SK-N-SH treated with all-trans-retinoic acid at 6 μM for 48 hours (cell line): ENCODE data around the gene GRN.

Source experiments
- ATAC-seq: fragments of 200-7000 bp; cut with Tn5 transposase; 3 replicates; pipeline ENCODE4 v1.9.1; 2020; ENCODE audit warnings: mild to moderate bottlenecking, moderate library complexity
- ARNTL ChIP-seq: fragments of 450-650 bp; formaldehyde crosslinking; IDR thresholded peaks from 2 replicates; pipeline ENCODE4 v1.5.0; 2020; ENCODE audit warnings: low read depth, mild to moderate bottlenecking, moderate library complexity, borderline replicate concordance
- CREB5 ChIP-seq: fragments of 250-450 bp; sonication (Bioruptor Pico); IDR thresholded peaks from 2 replicates; pipeline ENCODE4 v1.5.1; 2020; ENCODE audit warnings: low read depth, mild to moderate bottlenecking, moderate library complexity
- CSDC2 ChIP-seq: fragments of 250-450 bp; sonication (Bioruptor Pico); IDR thresholded peaks from 2 replicates; pipeline ENCODE4 v1.5.0; 2020; ENCODE audit warnings: mild to moderate bottlenecking, moderate library complexity
- CSRNP3 ChIP-seq: fragments of 250-450 bp; sonication (Bioruptor Pico); IDR thresholded peaks from 2 replicates; pipeline ENCODE4 v1.5.1; 2021; ENCODE audit warnings: mild to moderate bottlenecking, moderate library complexity
- ESRRG ChIP-seq: fragments of 250-450 bp; sonication (Bioruptor Pico); IDR thresholded peaks from 2 replicates; pipeline ENCODE4 v1.6.1; 2021; ENCODE audit warnings: mild to moderate bottlenecking
- GLIS3 ChIP-seq: fragments of 250-450 bp; sonication (Bioruptor Pico); IDR thresholded peaks from 2 replicates; pipeline ENCODE4 v1.5.0; 2020; ENCODE audit warnings: mild to moderate bottlenecking, moderate library complexity
- ISL1 ChIP-seq: fragments of 250-450 bp; sonication (Bioruptor Pico); IDR thresholded peaks from 2 replicates; pipeline ENCODE4 v2.1.2; 2022; ENCODE audit warnings: mild to moderate bottlenecking, moderate library complexity
- OSR1 ChIP-seq: fragments of 250-450 bp; sonication (Bioruptor Pico); IDR thresholded peaks from 2 replicates; pipeline ENCODE4 v1.8.0; 2022; ENCODE audit warnings: moderate library complexity, mild to moderate bottlenecking, inconsistent platforms
- PATZ1 ChIP-seq: fragments of 250-450 bp; sonication (Bioruptor Pico); IDR thresholded peaks from 2 replicates; pipeline ENCODE4 v1.8.0; 2020; ENCODE audit warnings: mild to moderate bottlenecking, moderate library complexity, borderline replicate concordance
- PPARA ChIP-seq: fragments of 250-450 bp; sonication (Bioruptor Pico); IDR thresholded peaks from 2 replicates; pipeline ENCODE4 v1.5.0; 2020; ENCODE audit warnings: mild to moderate bottlenecking, borderline replicate concordance
- SNAI2 ChIP-seq: fragments of 250-450 bp; sonication (Bioruptor Pico); IDR thresholded peaks from 2 replicates; pipeline ENCODE4 v1.5.0; 2020; ENCODE audit warnings: mild to moderate bottlenecking, moderate library complexity
- TOX ChIP-seq: fragments of 250-450 bp; sonication (Bioruptor Pico); IDR thresholded peaks from 2 replicates; pipeline ENCODE4 v1.8.0; 2021; ENCODE audit warnings: mild to moderate bottlenecking, moderate library complexity, borderline replicate concordance
- TSHZ2 ChIP-seq: fragments of 250-450 bp; sonication (Bioruptor Pico); IDR thresholded peaks from 2 replicates; pipeline ENCODE4 v1.5.0; 2020; ENCODE audit warnings: mild to moderate bottlenecking, moderate library complexity
- ZC3H10 ChIP-seq: fragments of 250-450 bp; sonication (Bioruptor Pico); IDR thresholded peaks from 2 replicates; pipeline ENCODE4 v1.5.1; 2021; ENCODE audit warnings: mild to moderate bottlenecking, moderate library complexity
- ZFP3 ChIP-seq: fragments of 250-450 bp; sonication (Bioruptor Pico); IDR thresholded peaks from 2 replicates; pipeline ENCODE4 v1.5.0; 2020; ENCODE audit warnings: mild to moderate bottlenecking, moderate library complexity
- ZFP30 ChIP-seq: fragments of 450-650 bp; formaldehyde crosslinking; IDR thresholded peaks from 2 replicates; pipeline ENCODE4 v1.5.0; 2022; ENCODE audit warnings: mild to moderate bottlenecking, moderate library complexity
- ZNF565 ChIP-seq: fragments of 450-650 bp; formaldehyde crosslinking; conservative IDR thresholded peaks from 2 replicates; pipeline ENCODE4 v1.5.0; 2020; ENCODE audit warnings: low read depth, mild to moderate bottlenecking, moderate library complexity
- ZNF70 ChIP-seq: fragments of 450-650 bp; formaldehyde crosslinking; IDR thresholded peaks from 2 replicates; pipeline ENCODE4 v1.5.0; 2020; ENCODE audit warnings: mild to moderate bottlenecking, moderate library complexity
- ZNF8 ChIP-seq: fragments of 450-650 bp; formaldehyde crosslinking; IDR thresholded peaks from 2 replicates; pipeline ENCODE4 v1.5.0; 2020; ENCODE audit warnings: mild to moderate bottlenecking, moderate library complexity

GRN gene

GRCh38 chr17:44331249-44331760 lies 13.8 kb upstream of the GRN start (continued):
- no peak for TF ChIP-seq TSHZ2 (CRISPR knock-in tag)
- no peak for TF ChIP-seq ZNF70 (CRISPR knock-in tag)
- TF ChIP-seq OSR1: no peak
- TF ChIP-seq ESRRG (CRISPR knock-in tag): no peak
- TF ChIP-seq PATZ1 (CRISPR knock-in tag): no peak
- TF ChIP-seq ZNF8 (CRISPR knock-in tag): no peak
- TF ChIP-seq GLIS3: no peak
- no peak for TF ChIP-seq ISL1

GRCh38 chr17:44333371-44333770 lies 11.7 kb upstream of the GRN start:
- no peak for TF ChIP-seq ZFP3 (CRISPR knock-in tag)
- no peak for TF ChIP-seq ARNTL
- TF ChIP-seq PATZ1 (CRISPR knock-in tag): no peak
- no peak for TF ChIP-seq SNAI2 (CRISPR knock-in tag)
- TF ChIP-seq TOX: no peak
- no peak for TF ChIP-seq PPARA (CRISPR knock-in tag)
- no peak for TF ChIP-seq CSRNP3
- no peak for TF ChIP-seq ZNF70 (CRISPR knock-in tag)
- TF ChIP-seq ISL1: no peak
- no peak for TF ChIP-seq ZC3H10 (CRISPR knock-in tag)
- TF ChIP-seq CSDC2 (CRISPR knock-in tag): no peak
- TF ChIP-seq ZNF565 (CRISPR knock-in tag): no peak
- no peak for TF ChIP-seq GLIS3
- TF ChIP-seq, all 23 proteins: peak for 0
- ATAC-seq: no peak

GRCh38 chr17:44334315-44334714 lies 10.8 kb upstream of the GRN start:
- no peak for ATAC-seq

More at GRCh38 chr17:44334315-44334714, 10.8 kb upstream of the GRN start:
- no peak for TF ChIP-seq ESRRG (CRISPR knock-in tag)
- TF ChIP-seq CREB5: no peak
- TF ChIP-seq ZFP30: no peak
- TF ChIP-seq PPARA (CRISPR knock-in tag): no peak
- no peak for TF ChIP-seq PATZ1 (CRISPR knock-in tag)
- no peak for TF ChIP-seq CSRNP3
- TF ChIP-seq ZNF565 (CRISPR knock-in tag): no peak
- no peak for TF ChIP-seq GLIS3
- TF ChIP-seq ZNF70 (CRISPR knock-in tag): no peak
- no peak for TF ChIP-seq SNAI2 (CRISPR knock-in tag)
- TF ChIP-seq ISL1: no peak
- TF ChIP-seq TOX: no peak
